K562 (cell line): ENCODE data around the gene SFN. TPM values are rescaled to one million over a fixed set of nuclear protein-coding genes. Genes with fewer than 3 reads are reported as not detected.

ENCODE experiments used
- CBX5 ChIP-seq: IDR thresholded peaks from 2 replicates; pipeline ENCODE4 v1.6.1; 2014; ENCODE audit warnings: low read depth, borderline replicate concordance
- FOXA1 ChIP-seq: fragments of 450-650 bp; IDR thresholded peaks from 2 replicates; pipeline ENCODE4 v1.6.1; 2016; ENCODE audit warnings: mild to moderate bottlenecking, borderline replicate concordance
- FOXM1 ChIP-seq, 2 experiments: fragments of 450-650 bp in 1 of 2; sonication (generic) in 1 of 2; formaldehyde crosslinking in 1 of 2; IDR thresholded peaks; 2 replicates each; pipeline versions ENCODE4 v1.6.1 to v1.9.0; 2017 to 2022; ENCODE audit warnings: low read depth in 2 of 2, mild to moderate bottlenecking in 2 of 2, missing genetic modification reagents in 1 of 2, moderate library complexity in 1 of 2
- HNRNPL ChIP-seq: fragments of 200-400 bp; formaldehyde crosslinking; IDR thresholded peaks from 2 replicates; pipeline ENCODE4 v1.6.1; 2017; ENCODE audit warnings: low read depth, mild to moderate bottlenecking, low read length
- HNRNPUL1 ChIP-seq: fragments of 200-400 bp; formaldehyde crosslinking; IDR thresholded peaks from 2 replicates; pipeline ENCODE4 v1.6.1; 2017; ENCODE audit warnings: low read length
- JUN ChIP-seq, 2 experiments: sonication (generic) in 1 of 2; formaldehyde crosslinking in 1 of 2; IDR thresholded peaks; 2 replicates each; pipeline versions ENCODE4 v1.6.1 to v1.8.0; 2012 to 2022; ENCODE audit warnings: borderline replicate concordance in 2 of 2, mild to moderate bottlenecking in 2 of 2, improper control_type of control experiment in 1 of 2, low read depth in 1 of 2, low read length in 1 of 2, missing genetic modification reagents in 1 of 2
- KAT8 ChIP-seq: fragments of 450-650 bp; IDR thresholded peaks from 2 replicates; pipeline ENCODE4 v1.6.1; 2016; ENCODE audit warnings: low read depth, mild to moderate bottlenecking
- KLF13 ChIP-seq: fragments of 450-650 bp; IDR thresholded peaks from 2 replicates; pipeline ENCODE4 v1.6.1; 2016; ENCODE audit warnings: missing genetic modification characterization, low read depth, mild to moderate bottlenecking, missing compliant biosample characterization, moderate library complexity, borderline replicate concordance
- NR1H2 ChIP-seq: sonication (generic); formaldehyde crosslinking; IDR thresholded peaks from 2 replicates; pipeline ENCODE4 v1.4.0; 2020; ENCODE audit warnings: mild to moderate bottlenecking, missing genetic modification reagents
- OTX1 ChIP-seq: fragments of 450-650 bp; formaldehyde crosslinking; IDR thresholded peaks from 2 replicates; pipeline ENCODE4 v1.4.0; 2022; ENCODE audit warnings: mild to moderate bottlenecking
- SMAD1 ChIP-seq: fragments of 150-350 bp; IDR thresholded peaks from 2 replicates; pipeline ENCODE4 v1.6.1; 2014; ENCODE audit warnings: low read length, low read depth; ENCODE audit not compliant: partially characterized antibody
- TAF1 ChIP-seq: IDR thresholded peaks from 2 replicates; pipeline ENCODE4 v1.6.1; 2011; ENCODE audit warnings: mild to moderate bottlenecking, low read length, moderate library complexity; ENCODE audit not compliant: insufficient read depth, control insufficient read depth, severe bottlenecking; ENCODE audit errors: extremely low read depth
- TCF3 ChIP-seq: sonication (generic); formaldehyde crosslinking; IDR thresholded peaks from 2 replicates; pipeline ENCODE4 v1.4.0; 2020; ENCODE audit warnings: mild to moderate bottlenecking, missing genetic modification reagents
- ZNF347 ChIP-seq: fragments of 450-650 bp; formaldehyde crosslinking; IDR thresholded peaks from 2 replicates; pipeline ENCODE4 v1.4.0; 2020; ENCODE audit warnings: low read depth, mild to moderate bottlenecking, moderate library complexity
- ZNF57 ChIP-seq: fragments of 450-650 bp; formaldehyde crosslinking; IDR thresholded peaks from 2 replicates; pipeline ENCODE4 v1.4.0; 2020; ENCODE audit warnings: mild to moderate bottlenecking, moderate library complexity
- ZNF644 ChIP-seq: fragments of 200-800 bp; sonication (Bioruptor generic); IDR thresholded peaks from 2 replicates; pipeline ENCODE4 v1.6.1; 2016; ENCODE audit warnings: low read depth, missing genetic modification characterization, missing compliant biosample characterization
- polyA plus RNA-seq, 8 experiments: library from polyadenylated mRNA; depleted of rRNA in 4 of 8; stranded (reverse) in 5 of 8; unstranded in 3 of 8; fragments of >200 nt; fragmentation: Nextera tagmentation in 2 of 8; fragmentation: Illumina TruSeq in 1 of 8; extraction: Ambion mirVana in 2 of 8; extraction: Trizol in 1 of 8; gene quantifications; 2 replicates each; pipeline versions ENCODE4 v1.2.1 to v1.2.3, GENCODE V29; 2011 to 2014; ENCODE audit warnings: inconsistent platforms in 1 of 8, missing spikeins in 1 of 8
- total RNA-seq, 7 experiments: library from RNA; depleted of rRNA in 6 of 7; stranded (reverse); fragments of >200 nt in 6 of 7; fragmentation: Illumina TruSeq in 2 of 7; extraction: Trizol in 2 of 7; gene quantifications; 2 replicates each; pipeline versions ENCODE4 v1.2.1 to v1.2.3, GENCODE V29; 2011 to 2021; ENCODE audit warnings: low replicate concordance in 1 of 7
- TF ChIP-seq, protein P1 (sequence below): IDR thresholded peaks from 2 replicates; pipeline ENCODE4 v1.6.1; 2016; ENCODE audit warnings: missing genetic modification characterization, missing compliant biosample characterization
- TF ChIP-seq, protein P2 (sequence below): fragments of 450-650 bp; formaldehyde crosslinking; IDR thresholded peaks from 2 replicates; pipeline ENCODE4 v1.4.0; 2022; ENCODE audit warnings: missing genetic modification characterization
- TF ChIP-seq, protein P3 (sequence below): sonication (generic); formaldehyde crosslinking; IDR thresholded peaks from 2 replicates; pipeline ENCODE4 v1.8.1; 2023; ENCODE audit warnings: mild to moderate bottlenecking, missing genetic modification reagents
- TF ChIP-seq, protein P4 (sequence below), 2 experiments: fragments of 450-650 bp in 1 of 2; sonication (generic) in 1 of 2; formaldehyde crosslinking; conservative IDR thresholded peaks; 2 replicates each; pipeline versions ENCODE4 v1.4.0 to v1.8.1; 2020 to 2022; ENCODE audit warnings: mild to moderate bottlenecking in 1 of 2, missing genetic modification reagents in 1 of 2

The SFN gene
- total and polyA plus RNA-seq, 9 of the 15 experiments (the other 6 are each of a cell fraction or from before 2014, with no cell fraction given) = 0.10 to 3.8 (median 2.0) TPM

DNA sequence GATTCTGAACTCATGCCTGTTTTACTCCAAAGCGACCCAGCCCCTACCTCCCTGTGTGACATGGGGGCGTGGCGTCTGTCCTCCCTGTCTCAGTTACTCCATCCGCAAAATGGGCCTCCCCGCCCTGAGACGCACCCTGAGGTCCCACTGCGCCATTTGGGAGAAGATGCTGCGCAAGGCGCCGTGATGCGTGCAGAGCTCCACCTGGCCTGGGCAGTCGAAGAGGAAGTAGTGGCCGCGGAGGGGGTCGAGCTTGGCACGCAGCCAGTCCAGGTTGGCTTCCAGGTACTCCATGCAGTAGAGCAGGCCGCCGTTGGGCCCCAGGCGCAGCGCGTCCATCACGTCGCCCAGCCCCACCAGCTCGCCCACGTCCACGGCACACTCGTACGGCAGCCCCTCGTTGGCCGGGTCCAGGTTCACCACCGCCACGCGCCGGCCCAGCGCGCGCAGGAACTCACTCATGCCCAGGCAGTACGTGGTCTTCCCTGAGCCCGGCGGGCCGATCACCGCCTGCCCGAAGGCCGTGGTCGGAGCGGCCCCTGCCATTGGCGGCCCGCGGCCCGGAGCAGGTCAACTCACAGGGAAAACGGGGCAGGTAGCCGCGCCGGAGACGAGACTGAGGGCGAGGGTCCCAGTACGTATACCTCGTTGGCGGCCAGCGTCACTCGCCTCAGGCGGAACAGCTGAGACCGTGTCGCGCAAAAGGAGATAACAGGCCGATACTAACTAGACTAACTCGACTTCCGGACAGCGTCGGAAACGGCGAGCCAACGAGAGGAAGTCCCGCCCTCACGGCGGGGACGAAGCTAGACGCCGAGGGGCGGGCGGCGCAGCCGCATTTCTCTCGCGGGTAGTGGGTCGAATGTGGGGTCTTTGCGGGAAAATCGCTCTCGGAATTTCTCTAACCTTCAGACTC, 26.9 kb downstream of the SFN start, which contains the start of gene GPN2 (continued):
- TF ChIP-seq FOXA1 (no peak), NR1H2 (CRISPR knock-in tag) (0 out of 2 replicates have a peak, but pooled peaks have one; percentile 68), OTX1 (no peak), ZNF347 (no peak), SMAD1 (peak; percentile 55), ZNF644 (tag) (no peak), TAF1 (peak; percentile 71), ZNF57 (CRISPR knock-in tag) (no peak), FOXM1 (IDR thresholded peaks at IDR 0.05; ENCODE audit: low read depth) (no peak), FOXM1 (CRISPR knock-in tag; IDR thresholded peaks at IDR 0.05; ENCODE audit: low read depth) (0 out of 2 replicates have a peak, but pooled peaks have one; percentile 19), KLF13 (peak; percentile 55; the same call in 1 of the 2 replicates), KAT8 (no peak), JUN (IDR thresholded peaks at IDR 0.05; ENCODE audit: borderline replicate concordance, low read depth, low read length) (no peak), JUN (CRISPR knock-in tag; IDR thresholded peaks at IDR 0.05; ENCODE audit: borderline replicate concordance) (peak; percentile 91), HNRNPL (no peak; the same call in 1 of the 2 replicates), TCF3 (CRISPR knock-in tag) (peak; percentile 32), CBX5 (peak; percentile 12; the same call in 1 of the 2 replicates), HNRNPUL1 (no peak)
- TF ChIP-seq, protein P1, sequence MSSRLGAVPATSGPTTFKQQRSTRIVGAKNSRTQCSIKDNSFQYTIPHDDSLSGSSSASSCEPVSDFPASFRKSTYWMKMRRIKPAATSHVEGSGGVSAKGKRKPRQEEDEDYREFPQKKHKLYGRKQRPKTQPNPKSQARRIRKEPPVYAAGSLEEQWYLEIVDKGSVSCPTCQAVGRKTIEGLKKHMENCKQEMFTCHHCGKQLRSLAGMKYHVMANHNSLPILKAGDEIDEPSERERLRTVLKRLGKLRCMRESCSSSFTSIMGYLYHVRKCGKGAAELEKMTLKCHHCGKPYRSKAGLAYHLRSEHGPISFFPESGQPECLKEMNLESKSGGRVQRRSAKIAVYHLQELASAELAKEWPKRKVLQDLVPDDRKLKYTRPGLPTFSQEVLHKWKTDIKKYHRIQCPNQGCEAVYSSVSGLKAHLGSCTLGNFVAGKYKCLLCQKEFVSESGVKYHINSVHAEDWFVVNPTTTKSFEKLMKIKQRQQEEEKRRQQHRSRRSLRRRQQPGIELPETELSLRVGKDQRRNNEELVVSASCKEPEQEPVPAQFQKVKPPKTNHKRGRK (tag) = no peak
- TF ChIP-seq, protein P2, sequence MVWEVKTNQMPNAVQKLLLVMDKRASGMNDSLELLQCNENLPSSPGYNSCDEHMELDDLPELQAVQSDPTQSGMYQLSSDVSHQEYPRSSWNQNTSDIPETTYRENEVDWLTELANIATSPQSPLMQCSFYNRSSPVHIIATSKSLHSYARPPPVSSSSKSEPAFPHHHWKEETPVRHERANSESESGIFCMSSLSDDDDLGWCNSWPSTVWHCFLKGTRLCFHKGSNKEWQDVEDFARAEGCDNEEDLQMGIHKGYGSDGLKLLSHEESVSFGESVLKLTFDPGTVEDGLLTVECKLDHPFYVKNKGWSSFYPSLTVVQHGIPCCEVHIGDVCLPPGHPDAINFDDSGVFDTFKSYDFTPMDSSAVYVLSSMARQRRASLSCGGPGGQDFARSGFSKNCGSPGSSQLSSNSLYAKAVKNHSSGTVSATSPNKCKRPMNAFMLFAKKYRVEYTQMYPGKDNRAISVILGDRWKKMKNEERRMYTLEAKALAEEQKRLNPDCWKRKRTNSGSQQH = peak; percentile 78; the same call in 1 of the 2 replicates
- TF ChIP-seq, protein P3, sequence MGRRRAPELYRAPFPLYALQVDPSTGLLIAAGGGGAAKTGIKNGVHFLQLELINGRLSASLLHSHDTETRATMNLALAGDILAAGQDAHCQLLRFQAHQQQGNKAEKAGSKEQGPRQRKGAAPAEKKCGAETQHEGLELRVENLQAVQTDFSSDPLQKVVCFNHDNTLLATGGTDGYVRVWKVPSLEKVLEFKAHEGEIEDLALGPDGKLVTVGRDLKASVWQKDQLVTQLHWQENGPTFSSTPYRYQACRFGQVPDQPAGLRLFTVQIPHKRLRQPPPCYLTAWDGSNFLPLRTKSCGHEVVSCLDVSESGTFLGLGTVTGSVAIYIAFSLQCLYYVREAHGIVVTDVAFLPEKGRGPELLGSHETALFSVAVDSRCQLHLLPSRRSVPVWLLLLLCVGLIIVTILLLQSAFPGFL (CRISPR knock-in tag) = peak; percentile 96; the same call in 1 of the 2 replicates
- TF ChIP-seq, protein P4, sequence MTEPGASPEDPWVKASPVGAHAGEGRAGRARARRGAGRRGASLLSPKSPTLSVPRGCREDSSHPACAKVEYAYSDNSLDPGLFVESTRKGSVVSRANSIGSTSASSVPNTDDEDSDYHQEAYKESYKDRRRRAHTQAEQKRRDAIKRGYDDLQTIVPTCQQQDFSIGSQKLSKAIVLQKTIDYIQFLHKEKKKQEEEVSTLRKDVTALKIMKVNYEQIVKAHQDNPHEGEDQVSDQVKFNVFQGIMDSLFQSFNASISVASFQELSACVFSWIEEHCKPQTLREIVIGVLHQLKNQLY (CRISPR knock-in tag; conservative IDR thresholded peaks at IDR 0.05) = 0 out of 4 replicates have a peak, but pooled peaks of 1 of the 2 experiments have one; percentile 16
